Adrenal gland (tissue), 5 donors: ENCODE data around the gene PACSIN2.

Experiments used
- CTCF ChIP-seq, 6 experiments: fragments of 450-650 bp in 4 of 6; fragments of 200-600 bp in 2 of 6; sonication (generic) in 1 of 6; IDR thresholded peaks; 1 replicate in 5 of 6; 2 replicates in 1 of 6; pipeline versions ENCODE4 v1.5.1 to v1.8.0; 2016 to 2021; ENCODE audit warnings: antibody characterized with exemption in 6 of 6, mild to moderate bottlenecking in 2 of 6, moderate library complexity in 1 of 6
- POLR2A ChIP-seq, 2 donors: fragments of 450-650 bp; IDR thresholded peaks; one replicate each; pipeline ENCODE4 v1.6.1; 2017; ENCODE audit warnings: antibody characterized with exemption in 2 of 2, mild to moderate bottlenecking in 2 of 2, moderate library complexity in 1 of 2
- donor health status: DM: no; HTN: no; CAD: no.

GRCh38 chr22:43014316-43014868 is 557 bp downstream of the PACSIN2 start:
- TF ChIP-seq CTCF (IDR thresholded peaks at IDR 0.05) (no peak), POLR2A (IDR thresholded peaks at IDR 0.05) (no peak)
